ENCODE results near the gene RAD17. TPM values are rescaled to one million over a fixed set of nuclear protein-coding genes. Genes with fewer than 3 reads are reported as not detected.

RAD17 gene
- total and polyA plus RNA-seq, 8 donors: 9.4 to 42.5 (median 18.0) TPM

- 35 to 55% (median 50%) methylated on average over 1 of the region's 1 CpG for WGBS, 5 donors
- intact Hi-C loops (cut with DNase I; ENCODE audit: low total_unique reads): no loop called here
- Histone ChIP-seq H3K4me3 (no peak overlapping the region), H3K4me1 (no peaks in the 10 kb centered on the region), H3K27ac (no peak overlapping the region), H3K36me3 (no peaks in the 10 kb centered on the region), H3K9me3 (no peaks in the 10 kb centered on the region), H3K27me3 (no peaks in the 10 kb centered on the region)
- DNase-seq: no peak
- TF ChIP-seq EP300 (IDR thresholded peaks at IDR 0.05) (no peak), CTCF (IDR thresholded peaks at IDR 0.05) (no peak), POLR2AphosphoS5 (IDR thresholded peaks at IDR 0.05) (no peak), POLR2A (IDR thresholded peaks at IDR 0.05) (no peak)
These were observed 26.5 kb upstream of the RAD17 start for GRCh38 chr5:69343083-69343482.

GRCh38 chr5:69350664-69351063 lies 19.0 kb upstream of the RAD17 start:
- no peaks in the 10 kb centered on the region for H3K9me3 ChIP-seq
- no peaks in the 10 kb centered on the region for H3K4me1 ChIP-seq
- peaks cover 25 to 60% (median 60%) of the 10 kb centered on the region in 4 donors for H3K36me3 ChIP-seq
- intact Hi-C loops (cut with DNase I; ENCODE audit: low total_unique reads): no loop called here
- H3K27ac ChIP-seq: no peak overlapping the region
- H3K4me3 ChIP-seq: no peak overlapping the region
- DNase-seq: no peak
- H3K27me3 ChIP-seq: no peaks in the 10 kb centered on the region
- TF ChIP-seq POLR2A (IDR thresholded peaks at IDR 0.05) (no peak), CTCF (IDR thresholded peaks at IDR 0.05) (no peak), EP300 (IDR thresholded peaks at IDR 0.05) (no peak), POLR2AphosphoS5 (IDR thresholded peaks at IDR 0.05) (no peak)

GRCh38 chr5:69359699-69360098 lies 9.9 kb upstream of the RAD17 start:
- Histone ChIP-seq H3K27ac (peak overlapping the region in 1 of 5 donors; percentile 9), H3K4me1 (peaks cover 0 to 5% (median 0%) of the 10 kb centered on the region in 4 donors), H3K4me3 (no peak overlapping the region), H3K27me3 (no peaks in the 10 kb centered on the region), H3K36me3 (peaks cover 0 to 62% (median 35%) of the 10 kb centered on the region in 4 donors), H3K9me3 (no peaks in the 10 kb centered on the region)
- WGBS, 5 donors: 64 to 78% (median 69%) methylated on average over 3 of the region's 3 CpGs
- no peak for DNase-seq
- TF ChIP-seq CTCF (IDR thresholded peaks at IDR 0.05): no peak
- no peak for TF ChIP-seq EP300 (IDR thresholded peaks at IDR 0.05)
- no peak for TF ChIP-seq POLR2A (IDR thresholded peaks at IDR 0.05)
- no peak for TF ChIP-seq POLR2AphosphoS5 (IDR thresholded peaks at IDR 0.05)
- intact Hi-C loops (cut with DNase I; ENCODE audit: low total_unique reads): loop anchor here (10.0 kb wide), 1 partner anchor 265 kb away; the partner anchor contains the start of gene SLC30A5

- intact Hi-C loops (cut with DNase I; ENCODE audit: low total_unique reads): loop anchor here (10.0 kb wide), 1 partner anchor 266 kb away; the partner anchor contains the start of gene SLC30A5
- TF ChIP-seq POLR2AphosphoS5 (IDR thresholded peaks at IDR 0.05): no peak
- no peak for TF ChIP-seq CTCF (IDR thresholded peaks at IDR 0.05)
- no peak for TF ChIP-seq EP300 (IDR thresholded peaks at IDR 0.05)
- no peak for TF ChIP-seq POLR2A (IDR thresholded peaks at IDR 0.05)
- Histone ChIP-seq H3K27me3 (no peaks in the 10 kb centered on the region), H3K4me3 (no peak overlapping the region), H3K36me3 (peaks cover 6 to 62% (median 35%) of the 10 kb centered on the region in 4 donors), H3K9me3 (no peaks in the 10 kb centered on the region), H3K27ac (peak overlapping the region in 1 of 5 donors; percentile 9), H3K4me1 (peaks cover 0 to 5% (median 0%) of the 10 kb centered on the region in 4 donors)
- DNase-seq: no peak
- WGBS, 5 donors: 56 to 81% (median 64%) methylated on average over 1 of the region's 1 CpG
These were observed 9.2 kb upstream of the RAD17 start for GRCh38 chr5:69360442-69360841.

Measured in stomach (tissue), 9 donors.